ENCODE results near the gene WNT8B. TPM values are rescaled to one million over a fixed set of nuclear protein-coding genes. Genes with fewer than 3 reads are reported as not detected.

The WNT8B gene
- total and polyA plus RNA-seq, 10 of the 15 experiments (the other 5 are each of a cell fraction or from before 2014, with no cell fraction given): not detected

- H3K4me3 ChIP-seq: no peak overlapping the region
- intact Hi-C loops (cut with micrococcal nuclease; ENCODE audit: unreplicated experiment) (no loop called here), in situ Hi-C loops (cut with MboI) (no loop called here)
- no peak for TF ChIP-seq ZNF687 (IDR thresholded peaks at IDR 0.05)
- TF ChIP-seq KDM1A (IDR thresholded peaks at IDR 0.05; ENCODE audit: borderline replicate concordance): no peak
- no peak for TF ChIP-seq MTA3 (IDR thresholded peaks at IDR 0.05; ENCODE audit: borderline replicate concordance, low read length)
- no peak for TF ChIP-seq TAF1 (IDR thresholded peaks at IDR 0.05; ENCODE audit: borderline replicate concordance, low read depth, low read length)
- TF ChIP-seq ZNF274 (IDR thresholded peaks at IDR 0.05; ENCODE audit: insufficient read depth, insufficient read length): no peak
- TF ChIP-seq JUND (IDR thresholded peaks at IDR 0.05; ENCODE audit: low read depth, low read length): no peak
- no peak for TF ChIP-seq POLR2AphosphoS5 (IDR thresholded peaks at IDR 0.05; ENCODE audit: low read length)
- no peak for TF ChIP-seq GATAD2B (conservative IDR thresholded peaks at IDR 0.05; ENCODE audit: low read depth)
- no peak for TF ChIP-seq BACH1 (IDR thresholded peaks at IDR 0.05; ENCODE audit: borderline replicate concordance)
- no peak for TF ChIP-seq RFX5 (IDR thresholded peaks at IDR 0.05; ENCODE audit: low read depth, low read length)
- no peak for TF ChIP-seq NR2C2 (IDR thresholded peaks at IDR 0.05; ENCODE audit: borderline replicate concordance, control insufficient read depth, insufficient read length, low read depth)
- no peak for TF ChIP-seq CEBPZ (IDR thresholded peaks at IDR 0.05; ENCODE audit: low read depth, low read length)
- no peak for TF ChIP-seq E2F4 (IDR thresholded peaks at IDR 0.05; ENCODE audit: low read depth, low read length)
- ATAC-seq (no peak), DNase-seq (ENCODE audit: low read depth, low spot score) (no peak), FAIRE-seq (peak; percentile 7)
- no peak overlapping the region for H3K27ac ChIP-seq (ENCODE audit: control insufficient read depth, insufficient read depth)
- no TSS peak for BruUV-seq (replicated peaks)
- SMC1A ChIA-PET (ENCODE audit: uncharacterized antibody, unreplicated experiment): interaction anchor here (0.7 to 1.7 kb wide), 3 partner anchors 11 to 22 kb away, joined by 3 to 5 read pairs (median 4); no protein-coding TSS in a partner anchor
- H3K9ac ChIP-seq (ENCODE audit: control insufficient read depth, insufficient read depth, low read length): no peak overlapping the region
- RAD21 ChIA-PET (ENCODE audit: unreplicated experiment): interaction anchor here (1.0 kb wide), 1 partner anchor 10 kb away, joined by 3 read pairs; no protein-coding TSS in a partner anchor
- CTCF ChIA-PET: interaction anchor here (1.0 to 3.8 kb wide), 8 partner anchors 10 to 352 kb away, joined by 3 to 16 read pairs (median 6); partner anchors contain the start of gene HIF1AN
- peaks cover 10% of the 10 kb centered on the region for H3K79me2 ChIP-seq (ENCODE audit: control insufficient read depth, insufficient read depth, low read length)
- POLR2A ChIA-PET: interaction anchor here (0.6 to 0.9 kb wide), 3 partner anchors 15 to 28 kb away, joined by 3 to 4 read pairs (median 3); no protein-coding TSS in a partner anchor
- H3K9me3 ChIP-seq (replicated peaks; ENCODE audit: control insufficient read depth, insufficient read depth, low read length): no peaks in the 10 kb centered on the region
- no peak overlapping the region for H3K4me2 ChIP-seq (ENCODE audit: control insufficient read depth, insufficient read depth)
- H3K27me3 ChIP-seq (replicated peaks in 1 of 2; ENCODE audit: control insufficient read depth in 2 of 2, insufficient read depth in 2 of 2, low read length in 1 of 2): no peaks in the 10 kb centered on the region
- peaks cover 9 to 28% of the 10 kb centered on the region in 2 experiments for H3K36me3 ChIP-seq (ENCODE audit: control insufficient read depth in 2 of 2, insufficient read depth in 2 of 2, low read length in 1 of 2)
- WGBS (ENCODE audit: insufficient coverage, insufficient replicate concordance, low lambda C conversion rate, missing lambda C conversion rate): 81% methylated on average over 5 of the region's 5 CpGs
- H4K20me1 ChIP-seq (ENCODE audit: control insufficient read depth, insufficient read depth): no peaks in the 10 kb centered on the region
- no peaks in the 10 kb centered on the region for H3K4me1 ChIP-seq (ENCODE audit: control insufficient read depth, insufficient read depth, low read length)
- no peak overlapping the region for H2AFZ ChIP-seq (ENCODE audit: control insufficient read depth, low read depth, low read length)
These were observed 59.4 kb downstream of the WNT8B start for GRCh38 chr10:100522107-100522801.

All from GM12878 (cell line).